Heart right ventricle (tissue), 16 donors: Measurements from ENCODE around the gene MLXIPL. TPM values are rescaled to one million over a fixed set of nuclear protein-coding genes. Genes with fewer than 3 reads are reported as not detected.
"Not testable (repeated sequence)": the region's sequence is repeated elsewhere in the genome, so short reads cannot be mapped to it uniquely, and the experiment has no call there.

Experiments used
- ATAC-seq, 8 donors: fragments of 200-7000 bp; cut with Tn5 transposase; one replicate each; pipeline ENCODE4 v1.9.1; 2020; ENCODE audit warnings: mild to moderate bottlenecking in 8 of 8, moderate library complexity in 8 of 8, moderate number of reproducible peaks in 1 of 8
- DNase-seq, 2 donors: peaks; one replicate each; pipeline ENCODE4 v3.0.0-alpha.2; 2020
- H3K27ac ChIP-seq, 10 donors: fragments of 200-600 bp; sonication (generic) in 2 of 10; one replicate each; pipeline versions ENCODE4 v1.5.0 to v1.8.0; 2020 to 2022; ENCODE audit warnings: mild to moderate bottlenecking in 3 of 10
- H3K27me3 ChIP-seq, 7 donors: fragments of 200-600 bp; one replicate each; pipeline ENCODE4 v1.8.0; 2021 to 2022; ENCODE audit warnings: mild to moderate bottlenecking in 2 of 7
- H3K36me3 ChIP-seq, 9 donors: fragments of 200-600 bp; sonication (generic) in 1 of 9; one replicate each; pipeline versions ENCODE4 v1.5.0 to v1.8.0; 2020 to 2022; ENCODE audit warnings: mild to moderate bottlenecking in 2 of 9
- H3K4me1 ChIP-seq, 9 donors: fragments of 200-600 bp; sonication (generic) in 1 of 9; one replicate each; pipeline versions ENCODE4 v1.5.0 to v1.8.0; 2020 to 2022; ENCODE audit warnings: mild to moderate bottlenecking in 4 of 9
- H3K4me3 ChIP-seq, 10 donors: fragments of 200-600 bp; sonication (generic) in 2 of 10; one replicate each; pipeline versions ENCODE4 v1.5.0 to v1.8.0; 2020 to 2022; ENCODE audit warnings: mild to moderate bottlenecking in 7 of 10, moderate library complexity in 2 of 10
- H3K9me3 ChIP-seq, 11 donors: fragments of 200-600 bp in 10 of 11; sonication (generic) in 2 of 11; one replicate each; pipeline versions ENCODE4 v1.5.0 to v1.8.0; 2013 to 2022; ENCODE audit warnings: mild to moderate bottlenecking in 2 of 11, control low read depth in 1 of 11, moderate library complexity in 1 of 11
- WGBS, 2 donors: extraction: QIAGEN DNeasy Blood & Tissue Kit; methylation state at CpG; one replicate each; pipeline ENCODE4 v1.1.7; 2013; ENCODE audit warnings: inconsistent platforms in 1 of 2; 5-methylcytosine and 5-hydroxymethylcytosine counted together
- intact Hi-C, 10 donors: fragments of 100-400 bp; cut with DNase I; formaldehyde crosslinking; loops; one replicate each; pipeline versions ENCODE4 v1.11.1 to v1.14.2; 2022
- polyA plus RNA-seq, 2 donors: library from polyadenylated mRNA; stranded (reverse); fragments of 200-250 nt; gene quantifications; one replicate each; pipeline ENCODE4 v1.2.3, GENCODE V29; 2013
- total RNA-seq, 10 donors: library from RNA; stranded (reverse); fragmentation: NEBNext Ultra II Directional in 3 of 10; extraction: Animal tissue kit (Norgen Biotek cat#: 25700) in 3 of 10; gene quantifications; one replicate each; pipeline versions ENCODE4 v1.2.1 to v1.2.4, GENCODE V29; 2021 to 2023
- TF ChIP-seq, protein P1 (sequence below), 9 donors: fragments of 200-600 bp; sonication (generic) in 2 of 9; IDR thresholded peaks; one replicate each; pipeline versions ENCODE4 v1.5.0 to v1.8.0; 2021 to 2022; ENCODE audit warnings: antibody characterized with exemption in 9 of 9, mild to moderate bottlenecking in 5 of 9, moderate library complexity in 1 of 9
- donor health status: Arrhythmogenic right ventricular cardiomyopathy.
- donor health status: ischemic (EF 13 %, LVEDD 7.1; RV severe dilation, severe dysfunction).
- donor health status: healthy with polysubstance abuse.
- donor health status: DM: no; HTN: yes; CAD: no.
- donor health status: DM: no; HTN: no; CAD: no.
- donor health status: ischemic (EF 25% LVEDD 6.9; RV normal size, moderate dysfunction).
- donor health status: ischemic (EF 25% LVEDD 5.7; RV mildly dilated, moderate dysfunction).
- donor health status: healthy.
- donor health status: DM: yes; HTN: yes; CAD: no.
- donor health status: Ischemic cardiomyopathy.
- donor health status: ischemic (EF 35%, LVEDD 5.7; RV mildly dilated, moderate dysfunction).
- donor health status: nonischemic (EF 11% LVEDD 7.7; RV severe dilation, severe dysfunction).
- donor health status: DM: yes; HTN: yes; CAD: no.
- donor health status: PGD.
- donor health status: ischemic (EF 29% LVEDD 5.4; RV normal size, mild dysfunction).
- donor health status: nonischemic (EF 23%, LVEDD 6.1; RV moderate dilation, normal function).

MLXIPL gene
- total and polyA plus RNA-seq, 12 donors, result 0.28 to 22.8 (median 2.4) TPM; not detected in 2

DNA sequence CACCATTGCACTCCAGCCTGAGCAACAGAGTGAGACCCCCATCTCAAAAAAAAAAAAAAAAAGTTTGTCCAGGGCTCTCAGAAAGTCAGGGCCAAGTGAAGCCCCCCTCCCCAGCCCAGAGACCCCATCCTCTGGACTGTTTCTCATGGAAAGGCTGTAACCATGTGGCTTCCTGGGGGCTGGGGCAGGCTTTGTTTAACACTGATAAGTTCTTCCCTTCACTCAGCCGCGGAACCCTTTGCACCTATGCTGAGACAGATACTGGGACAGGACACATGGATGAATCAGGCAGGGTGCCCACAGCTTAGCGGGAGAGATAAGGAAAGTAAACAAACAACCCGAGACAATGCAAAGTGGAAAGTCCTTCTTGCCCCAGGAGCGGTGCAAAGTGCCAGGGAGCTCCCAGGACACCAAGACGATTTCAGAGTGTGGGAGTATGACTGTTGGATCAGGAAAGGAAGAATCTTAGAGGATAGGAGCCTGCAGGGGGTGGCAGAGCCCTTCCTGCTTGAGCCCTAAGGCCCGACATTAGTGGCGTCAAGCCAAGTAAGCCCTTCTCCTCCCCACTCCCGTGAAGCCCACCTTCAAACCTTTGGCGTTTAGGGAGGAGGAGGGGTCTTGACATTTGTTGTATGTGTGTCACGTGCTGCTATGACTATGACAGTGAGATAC lies 11.6 kb downstream of the MLXIPL start:
- ATAC-seq, result peak in 2 of 8 donors; percentile 18 to 40
- intact Hi-C loops, result loop anchor here in 1 of 10 donors (10.0 kb wide), 1 partner anchor 242 kb away; no protein-coding TSS in a partner anchor

DNA sequence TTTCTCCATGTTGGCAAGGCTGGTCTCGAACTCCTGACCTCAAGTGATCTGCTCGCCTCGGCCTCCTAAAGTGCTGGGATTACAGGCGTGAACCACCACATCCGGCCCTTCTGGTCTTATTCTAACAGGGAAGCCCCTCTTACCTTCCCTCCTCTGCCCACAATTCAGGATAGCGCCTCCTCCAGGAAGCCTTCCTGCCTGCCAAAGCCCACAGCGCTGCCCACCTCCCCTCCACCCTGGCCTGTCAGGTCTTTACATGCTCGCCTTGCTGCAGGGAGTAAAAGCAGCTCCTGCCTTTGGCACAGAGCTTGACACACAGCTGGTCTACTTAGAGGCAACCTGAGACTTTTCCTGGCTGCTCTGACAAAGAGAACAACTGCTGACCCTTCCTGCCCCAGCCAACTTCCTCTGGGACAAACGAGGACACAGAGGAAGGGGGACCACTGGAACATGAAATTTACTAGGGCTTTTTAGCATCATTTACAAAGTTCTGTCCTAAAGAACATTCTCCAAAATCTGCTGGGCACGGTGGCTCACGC lies 13.2 kb downstream of the MLXIPL start:
- Histone ChIP-seq H3K9me3 (no peaks in the 10 kb centered on the region), H3K36me3 (no peaks in the 10 kb centered on the region), H3K27me3 (peaks cover 3 to 67% (median 43%) of the 10 kb centered on the region in 7 donors), H3K4me3 (no peak overlapping the region), H3K4me1 (peaks cover 0 to 8% (median 0%) of the 10 kb centered on the region in 9 donors), H3K27ac (no peak overlapping the region)
- ATAC-seq (no peak), DNase-seq (no peak)
- intact Hi-C loops, result loop anchor here in 1 of 10 donors (10.0 kb wide), 1 partner anchor 244 kb away; no protein-coding TSS in a partner anchor
- 64 to 68% methylated on average over 11 of the region's 11 CpGs for WGBS, 2 donors
- TF ChIP-seq, protein P1, sequence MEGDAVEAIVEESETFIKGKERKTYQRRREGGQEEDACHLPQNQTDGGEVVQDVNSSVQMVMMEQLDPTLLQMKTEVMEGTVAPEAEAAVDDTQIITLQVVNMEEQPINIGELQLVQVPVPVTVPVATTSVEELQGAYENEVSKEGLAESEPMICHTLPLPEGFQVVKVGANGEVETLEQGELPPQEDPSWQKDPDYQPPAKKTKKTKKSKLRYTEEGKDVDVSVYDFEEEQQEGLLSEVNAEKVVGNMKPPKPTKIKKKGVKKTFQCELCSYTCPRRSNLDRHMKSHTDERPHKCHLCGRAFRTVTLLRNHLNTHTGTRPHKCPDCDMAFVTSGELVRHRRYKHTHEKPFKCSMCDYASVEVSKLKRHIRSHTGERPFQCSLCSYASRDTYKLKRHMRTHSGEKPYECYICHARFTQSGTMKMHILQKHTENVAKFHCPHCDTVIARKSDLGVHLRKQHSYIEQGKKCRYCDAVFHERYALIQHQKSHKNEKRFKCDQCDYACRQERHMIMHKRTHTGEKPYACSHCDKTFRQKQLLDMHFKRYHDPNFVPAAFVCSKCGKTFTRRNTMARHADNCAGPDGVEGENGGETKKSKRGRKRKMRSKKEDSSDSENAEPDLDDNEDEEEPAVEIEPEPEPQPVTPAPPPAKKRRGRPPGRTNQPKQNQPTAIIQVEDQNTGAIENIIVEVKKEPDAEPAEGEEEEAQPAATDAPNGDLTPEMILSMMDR (IDR thresholded peaks at IDR 0.05), result no peak

More for the DNA sequence above, 11.6 kb downstream of the MLXIPL start:
- no peak overlapping the region for H3K27ac ChIP-seq
- WGBS, 2 donors, result 5 to 7% methylated on average over 11 of the region's 11 CpGs
- DNase-seq, result no peak
- no peaks in the 10 kb centered on the region for H3K9me3 ChIP-seq
- H3K4me3 ChIP-seq, result no peak overlapping the region
- TF ChIP-seq, protein P1 (IDR thresholded peaks at IDR 0.05), result no peak
- no peaks in the 10 kb centered on the region for H3K36me3 ChIP-seq
- peaks cover 0 to 3% (median 0%) of the 10 kb centered on the region in 9 donors for H3K4me1 ChIP-seq
- peaks cover 0 to 52% (median 26%) of the 10 kb centered on the region in 7 donors for H3K27me3 ChIP-seq

DNA sequence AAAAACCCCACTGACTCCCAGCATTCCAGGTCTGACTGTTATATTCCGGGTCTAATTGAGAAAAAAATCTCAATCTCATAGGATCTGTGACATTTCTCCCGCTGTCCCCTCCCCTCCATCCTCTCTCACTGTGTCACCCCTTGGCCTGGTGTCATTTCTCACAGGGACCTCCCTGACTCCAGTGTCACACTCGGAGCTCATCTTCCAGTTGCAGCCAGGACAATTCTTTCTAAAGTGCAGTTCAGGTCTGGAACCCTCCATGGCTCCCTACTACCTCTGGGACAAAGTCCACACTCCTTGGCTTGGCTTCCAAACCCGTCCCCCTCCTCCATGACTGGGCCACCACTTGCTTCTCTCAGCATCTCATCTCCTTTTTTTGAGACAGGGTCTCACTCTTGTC lies 14.2 kb downstream of the MLXIPL start:
- TF ChIP-seq, protein P1 (IDR thresholded peaks at IDR 0.05), result no peak
- Histone ChIP-seq H3K27me3 (peaks cover 5 to 73% (median 50%) of the 10 kb centered on the region in 7 donors), H3K9me3 (no peaks in the 10 kb centered on the region), H3K27ac (no peak overlapping the region), H3K4me1 (peaks cover 0 to 8% (median 0%) of the 10 kb centered on the region in 9 donors), H3K36me3 (no peaks in the 10 kb centered on the region), H3K4me3 (no peak overlapping the region)
- DNase-seq (no peak), ATAC-seq (no peak)
- WGBS, 2 donors, result 78 to 80% methylated on average over 4 of the region's 4 CpGs
- intact Hi-C loops, result loop anchor here in 1 of 10 donors (10.0 kb wide), 1 partner anchor 245 kb away; no protein-coding TSS in a partner anchor

DNA sequence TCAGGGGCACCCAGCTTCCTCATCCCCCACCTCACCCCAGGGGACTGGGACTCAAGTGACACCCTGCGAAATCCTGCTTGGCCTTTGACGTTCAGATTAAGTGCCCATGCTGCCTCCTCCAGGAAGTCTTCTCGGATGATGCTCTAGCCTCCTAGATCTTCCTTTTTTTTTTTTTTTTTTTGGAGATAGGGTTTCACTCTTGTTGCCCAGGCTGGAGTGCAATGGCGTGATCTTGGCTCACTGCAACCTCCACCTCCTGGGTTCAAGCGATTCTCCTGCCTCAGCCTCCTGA lies 16.7 kb downstream of the MLXIPL start:
- not testable (repeated sequence) for H3K4me1 ChIP-seq, H3K9me3 ChIP-seq, H3K4me3 ChIP-seq, H3K27ac ChIP-seq, H3K36me3 ChIP-seq, DNase-seq
- intact Hi-C loops, result loop anchor here (1.0 to 10.0 kb wide), 8 partner anchors 57 to 250 kb away; partner anchors contain the start of gene VPS37D (in 6 of the 10)
- peak in 1 of 8 donors; percentile 10 for ATAC-seq
- WGBS, 2 donors, result 51 to 54% methylated on average over 4 to 5 of the region's 5 CpGs
- H3K27me3 ChIP-seq, result peaks cover 5 to 67% (median 45%) of the 10 kb centered on the region in 7 donors
